Measurements from ENCODE around the gene JMJD7.

The JMJD7 gene

DNA sequence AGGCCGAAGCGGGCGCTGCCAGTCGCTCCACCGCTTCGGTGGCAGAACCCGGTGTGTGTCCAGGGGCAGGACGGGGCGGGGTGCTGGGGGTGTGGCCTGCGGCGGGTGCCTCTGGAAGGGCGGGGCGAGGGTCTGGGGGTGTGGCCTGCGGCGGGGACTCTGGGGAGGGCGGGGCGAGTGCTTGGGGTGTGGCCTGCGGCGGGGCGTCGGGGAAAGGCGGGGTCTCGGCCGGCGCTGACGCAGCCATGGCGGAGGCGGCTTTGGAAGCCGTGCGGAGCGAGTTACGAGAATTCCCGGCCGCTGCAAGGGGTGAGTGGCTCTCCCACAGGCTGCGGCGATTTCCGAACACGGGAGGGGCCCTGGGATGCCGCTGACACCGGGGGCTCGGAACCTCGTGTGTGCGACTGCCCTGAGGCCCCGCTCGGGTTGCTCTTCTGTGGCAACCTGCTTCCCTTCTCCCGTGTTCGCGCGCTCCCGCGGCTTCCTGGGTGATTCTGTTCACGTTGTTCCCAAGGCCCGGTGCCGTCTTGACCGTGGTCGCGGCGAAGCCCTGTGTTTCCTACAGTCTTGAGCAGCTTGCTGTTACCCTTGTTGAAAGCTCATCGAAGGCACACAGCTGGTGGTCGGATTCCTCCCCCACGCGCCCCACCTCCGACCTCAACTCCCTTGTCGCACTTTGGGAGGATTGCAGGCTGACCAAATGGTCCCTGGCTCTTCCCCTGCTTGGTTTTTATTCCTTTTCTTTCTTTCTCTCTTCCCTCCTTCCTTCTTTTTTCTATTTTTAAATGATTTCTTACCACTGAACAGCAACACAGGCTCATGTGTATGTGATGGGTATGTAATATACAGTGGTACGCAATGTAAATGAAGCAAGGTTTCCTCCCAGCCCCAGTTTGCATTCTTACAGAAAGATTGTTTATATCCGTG, at the start of gene JMJD7:
JMJD7 (plus strand) TSS at position 213 of the 927 bp plus-strand sequence; CDS start at position 246, 33 bp downstream.
- DNase-seq = no peak

DNA sequence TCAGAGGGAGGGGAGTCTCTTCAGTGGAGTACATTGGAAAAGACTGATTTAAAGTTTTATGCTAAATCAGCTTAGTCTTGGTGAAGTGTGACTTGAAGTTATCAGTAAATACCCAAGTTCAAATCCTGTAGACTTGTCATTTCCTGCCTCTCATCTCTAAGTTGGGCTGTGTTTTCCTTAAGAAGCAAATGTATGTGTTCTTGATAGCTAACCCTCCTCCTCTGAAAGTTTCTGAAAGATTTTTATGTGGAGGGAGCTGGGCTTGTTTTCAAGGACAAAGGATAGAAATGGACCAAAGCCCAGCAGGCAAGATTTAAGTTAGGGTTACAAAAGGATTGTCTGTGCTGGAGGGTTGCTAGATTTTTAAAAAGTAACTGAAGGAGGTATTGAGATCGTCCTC, 49.4 kb upstream of the JMJD7 start:
- DNase-seq = no peak

DNA sequence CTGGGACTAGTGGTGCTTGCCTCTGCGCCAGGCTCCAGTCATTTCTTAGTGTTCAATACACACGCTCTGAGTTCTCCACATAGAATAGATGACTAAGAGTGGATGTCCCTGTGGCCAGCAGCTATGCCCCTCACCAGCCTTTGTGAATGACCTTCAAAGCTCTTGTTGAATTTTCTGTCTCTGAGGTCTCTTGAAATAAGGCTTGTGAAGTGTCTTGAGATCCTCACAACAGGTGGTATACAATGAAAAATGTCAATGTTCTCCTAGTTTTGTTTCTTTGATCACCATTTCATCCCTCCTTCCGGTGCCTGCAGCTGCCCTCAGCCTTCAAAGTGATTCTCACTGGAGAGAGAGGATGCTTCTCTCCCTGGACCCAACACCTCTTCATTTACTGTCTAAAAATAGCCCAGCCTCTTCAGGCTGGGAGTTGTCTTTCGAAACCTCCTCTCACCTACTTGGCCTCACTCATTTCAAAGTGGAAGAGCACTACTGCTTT, 48.2 kb upstream of the JMJD7 start:
- DNase-seq = no peak

DNA sequence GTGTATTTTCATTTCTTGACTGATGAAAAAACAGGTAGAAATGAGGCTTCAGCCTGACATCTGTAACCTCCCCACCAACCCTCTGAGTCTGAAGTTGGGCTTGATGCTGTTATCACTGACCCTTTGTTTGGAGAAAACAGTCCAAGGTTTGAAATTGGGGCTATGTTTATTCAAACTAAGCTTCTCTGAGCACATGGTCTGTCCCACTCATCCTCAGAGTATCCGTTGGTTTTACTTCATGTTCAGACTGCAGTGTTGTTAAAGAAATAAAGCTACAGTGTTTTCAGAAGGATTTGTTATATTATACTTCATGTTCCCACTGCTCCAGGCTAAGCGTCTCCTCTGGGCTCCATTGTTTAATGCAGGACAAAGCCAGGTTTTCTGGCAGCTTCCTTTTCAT, 47.6 kb upstream of the JMJD7 start:
- no peak for DNase-seq

DNA sequence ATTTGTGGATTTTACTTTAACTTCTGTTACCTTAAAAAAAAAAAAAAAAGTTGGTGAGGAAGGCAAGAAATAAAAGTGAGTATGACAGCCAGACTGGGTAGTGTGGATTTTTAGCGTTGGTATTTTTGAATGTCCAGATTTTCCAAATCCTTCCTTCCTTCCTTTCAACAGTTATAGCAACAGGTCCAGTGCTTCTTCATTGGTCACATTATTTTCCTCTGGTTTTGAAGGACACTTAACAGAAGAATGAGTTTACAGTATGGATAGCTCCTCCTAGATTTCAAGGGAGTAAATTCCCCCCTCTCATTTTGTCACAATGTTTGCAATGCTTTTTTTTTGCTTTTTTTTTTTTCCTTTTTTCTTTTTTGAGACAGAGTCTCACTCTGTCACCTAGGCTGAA, 47.2 kb upstream of the JMJD7 start:
- no peak for DNase-seq

DNA sequence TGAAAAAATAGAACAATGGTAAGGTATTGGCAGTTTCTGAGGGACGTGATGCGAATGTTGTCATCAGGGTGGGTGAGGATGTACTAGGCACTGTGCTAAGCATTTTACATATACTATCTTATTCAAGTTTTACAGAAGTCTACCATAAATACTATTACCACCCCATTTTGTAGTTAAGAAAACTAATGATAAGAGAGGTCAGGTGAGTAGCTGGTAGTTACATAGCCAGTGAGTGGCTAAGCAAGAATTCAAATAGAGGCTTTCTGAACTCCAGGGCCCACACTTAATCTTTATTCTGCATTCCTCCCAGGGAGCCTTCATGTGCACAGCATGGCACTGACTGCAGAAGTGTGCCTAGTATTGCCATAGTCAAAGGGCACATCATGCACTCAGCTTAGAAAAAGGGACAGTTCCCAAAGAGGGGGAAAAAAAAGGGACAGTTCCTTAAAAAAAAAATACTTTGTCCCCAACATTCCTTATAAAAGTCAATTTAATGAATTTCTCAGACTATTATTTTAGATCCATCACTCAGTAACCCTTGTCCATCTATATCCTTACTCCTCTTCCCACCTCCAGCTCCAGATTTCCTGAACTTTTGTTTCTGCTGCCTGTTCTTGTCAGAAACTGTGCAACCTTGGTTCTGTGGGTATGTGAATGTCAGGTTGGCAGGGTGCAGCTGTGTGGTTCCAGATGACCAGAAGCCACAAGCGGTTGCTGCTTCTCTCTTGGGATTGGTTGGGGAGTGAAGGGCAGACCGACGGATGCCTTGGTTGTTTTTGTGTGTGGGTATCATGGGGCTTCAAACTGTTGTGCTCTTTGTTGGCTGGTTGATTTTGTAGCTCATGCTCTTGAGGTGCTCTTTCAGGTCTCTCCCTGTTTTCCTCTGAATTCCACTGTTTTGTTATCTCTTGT, 45.3 kb upstream of the JMJD7 start:
- no peak for DNase-seq

DNA sequence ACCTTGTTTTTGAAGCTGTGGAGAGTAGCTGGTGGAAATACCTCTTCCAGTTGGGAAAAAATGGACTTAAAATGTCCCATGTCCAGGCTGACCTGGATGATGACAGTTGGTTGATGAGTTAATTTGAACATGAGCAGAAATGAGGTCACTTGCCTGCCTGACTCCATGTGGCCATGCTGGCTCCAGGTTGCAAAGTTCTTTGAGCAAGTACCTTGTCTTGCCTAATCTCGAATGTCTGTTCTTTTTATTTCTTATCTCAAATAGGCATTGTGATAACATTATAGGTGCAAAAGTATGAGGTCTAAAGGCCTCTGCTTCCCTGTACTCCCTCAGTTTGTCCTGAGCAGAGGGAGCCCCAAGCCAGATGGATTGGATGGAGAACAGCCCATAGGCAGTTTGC, 44.6 kb upstream of the JMJD7 start:
- DNase-seq = no peak

DNA sequence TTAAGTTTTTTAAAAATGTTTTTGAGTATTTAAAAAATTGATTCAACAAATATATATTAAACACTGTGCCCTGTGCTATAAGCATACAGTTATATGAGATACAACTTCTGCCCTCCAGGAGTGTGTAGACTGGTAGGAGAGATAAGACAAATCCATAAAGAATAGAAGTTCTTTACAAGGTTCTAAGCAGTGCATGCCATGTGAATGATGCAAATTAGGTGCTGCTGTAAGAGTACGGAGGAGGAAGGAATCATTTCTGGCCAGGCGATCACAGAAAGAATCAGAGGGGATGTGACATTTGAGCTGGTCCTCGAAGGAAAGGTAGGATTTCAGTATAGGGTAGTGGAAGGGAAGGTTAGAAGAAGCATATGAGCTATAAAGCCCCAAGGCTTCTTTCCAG, 39.6 kb upstream of the JMJD7 start:
- DNase-seq = no peak

DNA sequence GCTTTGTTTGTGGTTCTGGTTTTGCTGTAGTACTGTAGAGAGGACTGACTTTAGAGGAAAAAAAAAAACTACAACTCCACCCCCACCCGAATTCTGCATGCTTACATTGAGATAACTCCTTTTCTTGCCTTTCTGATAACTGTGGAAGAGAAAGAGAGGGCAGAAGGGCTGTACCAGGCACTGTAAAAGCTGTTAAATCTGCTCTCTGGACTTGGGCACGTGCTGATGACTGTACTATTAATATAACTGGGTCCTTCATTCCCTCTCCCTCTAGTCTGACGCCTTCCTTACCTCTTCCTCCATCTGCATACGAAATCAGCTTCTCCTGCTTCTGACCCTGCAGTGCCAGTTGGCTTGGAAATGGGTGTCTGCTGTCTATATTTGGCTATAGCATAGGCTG, 38.7 kb upstream of the JMJD7 start:
- DNase-seq = no peak

DNA sequence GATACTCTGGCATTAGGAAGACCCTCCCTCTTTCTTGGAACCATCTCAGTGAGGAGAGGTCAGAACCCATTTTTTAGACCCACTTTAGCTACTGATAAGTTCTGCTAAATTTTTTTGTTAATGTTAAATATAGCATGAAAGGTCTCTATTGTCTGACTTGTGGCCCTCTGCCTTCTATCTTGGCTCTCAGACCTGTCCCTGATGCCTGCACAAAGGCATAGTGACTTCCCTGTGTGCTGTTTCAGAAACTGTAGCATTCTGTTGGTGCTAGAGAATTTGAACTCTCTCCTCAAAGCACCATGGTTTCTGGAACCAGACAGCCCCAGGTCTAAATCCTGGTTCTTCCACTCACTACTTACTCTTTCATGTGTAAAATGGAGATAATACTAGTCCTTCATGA, 38.2 kb upstream of the JMJD7 start:
- no peak for DNase-seq

DNA sequence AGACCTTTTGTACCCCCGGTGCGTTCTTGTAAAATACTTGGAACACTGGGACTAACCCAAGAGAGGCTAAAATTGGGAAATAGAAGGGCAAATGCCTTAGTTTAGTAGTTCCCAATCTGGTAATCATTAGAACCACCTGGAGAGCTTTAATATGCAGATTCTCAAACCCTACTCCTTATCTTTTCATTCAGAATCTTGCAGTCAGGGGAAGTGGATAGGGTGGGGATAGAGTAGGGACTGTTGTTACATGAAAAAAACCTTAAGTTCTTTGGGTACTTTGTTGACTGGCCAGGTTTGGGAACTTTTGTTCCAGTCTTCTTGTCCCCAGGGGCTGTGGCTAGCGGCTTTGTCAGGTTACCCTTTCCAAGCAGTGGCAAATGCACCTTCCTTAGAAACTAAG, 37.7 kb upstream of the JMJD7 start:
- DNase-seq = no peak

DNA sequence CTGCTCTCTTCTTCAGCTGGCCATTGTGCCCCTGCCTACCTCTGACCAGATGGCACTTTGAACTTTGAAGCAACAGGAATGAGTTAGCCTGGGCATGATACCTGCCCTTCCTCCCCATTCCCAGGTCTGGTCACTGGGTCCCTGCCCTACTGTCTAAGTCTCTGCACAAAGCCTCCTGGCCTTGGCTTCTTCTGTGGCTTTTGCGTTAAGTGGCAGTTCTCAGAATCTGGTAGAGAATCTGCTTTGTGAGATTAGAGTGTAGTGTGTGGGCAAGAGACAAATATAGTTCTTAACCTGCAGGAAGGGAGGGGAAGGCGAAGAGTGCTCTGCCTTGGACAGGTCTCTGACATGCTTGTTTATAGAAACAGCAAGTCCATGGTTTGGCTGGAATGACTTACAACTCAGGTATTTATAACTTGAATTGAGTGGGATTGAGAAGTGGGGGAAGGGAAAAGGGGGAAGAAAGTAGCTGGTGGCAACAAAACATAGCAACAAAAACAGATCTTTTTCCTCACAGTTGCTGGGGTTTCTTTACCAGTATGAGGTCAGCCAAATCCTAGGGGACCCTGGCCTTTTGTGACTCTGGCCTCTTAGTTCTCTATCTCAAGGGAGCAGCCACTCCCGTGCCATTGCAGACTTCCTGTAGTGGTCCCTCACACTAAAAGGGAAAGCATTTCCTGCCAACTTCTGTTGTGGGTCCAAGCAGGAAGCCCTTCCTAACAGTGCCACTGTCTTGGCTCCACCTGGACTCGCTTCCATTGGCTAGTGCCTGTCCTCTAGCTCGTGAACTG, 36.9 kb upstream of the JMJD7 start:
- no peak for DNase-seq

DNA sequence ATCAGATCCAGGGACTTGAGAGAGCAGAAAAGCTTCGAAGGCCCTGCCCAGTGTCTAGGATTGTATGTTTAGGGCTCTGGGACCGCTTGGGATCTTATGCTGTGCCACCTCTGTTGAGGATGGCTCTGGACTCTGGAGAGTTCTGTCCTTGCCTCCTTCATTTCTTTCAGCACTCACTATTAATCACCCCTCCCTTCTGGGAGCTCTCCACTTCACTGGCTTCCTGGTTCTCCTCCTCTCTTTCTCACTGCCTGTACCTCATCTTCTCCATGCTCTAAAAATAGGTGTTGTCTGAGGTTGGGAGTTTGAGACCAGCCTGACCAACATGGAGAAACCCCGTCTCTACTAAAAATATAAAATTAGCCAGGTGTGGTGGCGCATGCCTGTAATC, 36.4 kb upstream of the JMJD7 start:
- DNase-seq = no peak

DNA sequence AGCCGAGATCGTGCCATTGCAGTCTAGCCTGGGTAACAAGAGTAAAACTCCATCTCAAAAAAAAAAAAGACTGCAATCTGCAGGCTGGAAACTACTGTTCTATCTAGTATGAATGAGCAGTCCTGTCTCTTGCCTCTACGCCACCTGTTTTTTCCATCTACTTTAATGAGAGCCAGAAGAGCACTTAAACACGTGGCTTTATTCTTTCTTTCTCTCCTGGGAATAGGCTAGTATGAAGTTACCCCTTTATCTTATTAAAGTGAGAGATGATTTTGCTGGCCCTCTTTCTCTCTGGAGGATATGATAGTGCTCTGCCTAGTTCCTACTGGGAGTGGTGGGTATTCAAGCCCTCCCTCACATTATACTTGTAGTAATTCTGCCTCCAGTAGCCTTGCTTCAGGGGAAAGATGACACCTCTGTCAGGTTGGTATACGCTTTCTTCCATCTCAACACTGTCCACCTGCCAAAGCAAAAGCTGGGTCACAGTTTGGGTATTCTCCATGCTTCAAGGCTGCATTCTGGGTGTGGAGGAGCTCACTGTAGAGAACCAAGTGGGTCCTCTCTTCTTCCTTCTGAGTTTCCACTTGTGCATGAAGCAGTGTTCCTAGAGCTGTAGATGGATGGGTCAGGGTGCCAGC, 35.8 kb upstream of the JMJD7 start:
- no peak for DNase-seq

DNA sequence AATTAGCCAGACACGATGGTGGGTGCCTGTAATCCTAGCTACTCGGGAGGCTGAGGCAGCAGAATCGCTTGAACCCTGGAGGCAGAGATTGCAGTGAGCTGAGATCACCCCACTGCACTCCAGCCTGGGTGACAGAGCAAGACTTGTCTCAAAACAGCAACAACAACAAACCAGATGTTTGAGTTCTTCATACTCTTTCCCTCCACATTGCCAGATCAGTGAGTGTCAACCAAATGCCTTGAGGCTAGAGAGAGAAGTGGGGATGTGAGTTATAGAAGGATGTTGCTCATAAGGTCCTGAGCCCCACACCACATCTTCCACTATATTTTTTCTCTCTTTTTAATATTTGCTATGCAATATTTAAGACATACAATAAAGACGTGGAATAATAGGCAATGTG, 33.8 kb upstream of the JMJD7 start:
- no peak for DNase-seq

DNA sequence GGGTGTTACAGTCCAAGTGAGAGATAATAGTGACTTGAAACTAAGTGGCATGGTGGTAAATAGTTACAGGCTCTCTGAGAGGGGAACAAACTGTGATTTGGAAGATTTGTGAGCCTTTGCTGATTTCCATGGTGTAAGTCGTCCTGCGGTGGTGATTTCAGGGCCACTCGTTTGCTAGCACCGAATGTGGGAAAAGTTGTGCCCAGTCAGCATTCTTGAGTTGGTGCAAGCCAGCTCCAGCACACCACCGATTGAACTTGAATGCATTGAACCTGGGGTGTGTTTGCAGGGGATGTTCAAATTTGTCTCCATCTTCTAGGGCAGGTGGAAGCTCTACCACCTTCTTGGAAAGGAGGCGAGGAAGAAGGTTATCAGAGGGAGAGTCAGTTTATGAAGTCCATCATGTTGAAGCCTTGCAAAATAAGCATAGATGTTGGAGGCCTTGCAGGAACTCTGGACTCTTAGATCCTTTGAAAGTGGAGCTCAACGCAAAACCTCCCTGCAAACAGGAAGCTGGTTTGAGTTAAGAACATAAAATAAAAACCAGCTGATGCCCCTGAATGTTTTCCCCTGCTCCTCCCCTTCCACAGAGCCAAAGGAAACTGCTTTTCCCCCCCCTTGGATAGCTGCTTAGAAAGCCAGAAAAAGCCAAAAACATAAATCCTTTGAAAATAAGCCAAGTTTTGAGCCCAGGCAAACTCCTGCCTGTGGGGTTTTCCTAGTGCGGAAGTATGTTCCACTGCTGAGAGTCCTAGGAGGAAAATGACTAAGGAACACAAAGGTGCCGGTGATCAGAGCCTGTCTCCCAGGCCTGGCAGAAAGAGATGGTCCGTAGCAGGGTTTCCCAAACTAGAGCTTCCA, 31.7 kb upstream of the JMJD7 start:
- no peak for DNase-seq

DNA sequence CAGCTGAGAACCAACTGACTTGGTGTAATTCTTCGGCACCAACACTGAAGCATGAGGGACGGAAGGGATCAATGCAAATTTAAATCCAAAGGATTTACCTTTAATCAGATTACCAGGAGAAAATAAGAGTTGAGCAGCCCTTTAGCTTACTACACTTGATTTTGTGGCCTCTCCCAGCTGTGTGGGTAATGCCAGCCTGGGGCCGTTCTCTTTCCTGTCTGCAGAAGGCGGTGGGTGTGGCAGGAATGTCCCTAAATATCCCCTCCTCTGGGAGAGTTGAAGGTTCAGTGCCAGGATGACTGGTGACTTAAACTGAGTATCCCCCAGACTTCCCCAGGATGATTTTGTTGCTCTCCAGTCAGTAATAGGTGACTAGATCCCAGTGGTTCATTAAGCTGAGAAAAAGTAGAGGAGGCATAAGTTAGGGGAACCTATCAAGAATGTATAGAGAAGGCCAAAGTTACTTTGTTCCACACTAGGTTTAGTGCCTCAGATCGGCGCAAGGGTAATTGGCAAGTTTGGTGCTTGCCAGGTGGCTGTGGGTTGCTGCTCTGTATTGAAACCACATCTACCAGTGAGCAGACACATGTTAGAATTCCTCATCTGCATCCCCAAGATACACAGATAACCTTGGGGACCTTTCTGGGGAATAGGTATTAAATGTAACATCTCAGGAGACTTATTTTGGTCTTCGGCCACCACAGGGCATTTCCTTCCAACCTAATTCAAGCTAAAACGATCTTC, 30.5 kb upstream of the JMJD7 start:
- DNase-seq = no peak

DNA sequence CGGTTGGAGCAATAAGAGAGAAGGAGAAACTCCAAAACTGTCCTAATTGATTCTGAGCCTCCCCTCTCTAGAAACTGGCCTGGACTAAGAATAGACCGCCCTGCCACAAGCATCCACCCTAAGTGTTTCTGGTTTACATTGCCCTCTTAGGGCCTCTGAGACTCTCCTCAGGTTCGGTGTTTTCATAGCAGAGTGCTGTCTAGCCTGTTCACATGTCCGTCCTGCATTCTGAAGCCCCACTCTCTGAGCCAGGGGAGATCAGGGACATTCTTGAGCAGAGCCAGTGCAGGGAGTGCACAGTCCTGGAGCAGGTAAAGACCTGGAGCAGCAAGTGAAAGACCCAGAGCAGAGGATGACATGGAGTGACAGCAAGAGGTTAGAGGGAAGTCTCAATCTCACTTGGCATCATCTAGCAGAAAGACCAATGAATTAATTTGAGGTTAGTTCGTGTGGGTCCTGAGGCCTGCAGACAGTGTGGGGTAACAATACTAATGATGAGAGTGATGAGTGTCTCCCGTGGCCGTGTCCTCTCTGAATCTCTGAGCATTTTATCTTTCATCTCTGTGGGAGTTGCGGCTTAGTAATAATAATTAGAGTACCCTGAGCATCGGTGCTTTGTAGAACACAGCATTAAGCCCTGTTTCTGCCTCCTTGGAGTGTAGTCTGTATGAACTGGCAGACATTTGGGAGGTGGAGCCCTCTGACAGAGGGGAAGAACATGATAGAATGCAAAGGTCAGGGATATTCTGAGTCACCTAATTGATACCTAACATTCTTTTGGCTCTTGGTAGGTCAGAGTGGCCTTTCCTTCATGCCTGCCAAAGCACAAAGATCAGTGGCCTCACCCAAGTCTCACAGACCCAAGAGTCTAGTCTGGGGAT, 29.0 kb upstream of the JMJD7 start:
- no peak for DNase-seq

DNA sequence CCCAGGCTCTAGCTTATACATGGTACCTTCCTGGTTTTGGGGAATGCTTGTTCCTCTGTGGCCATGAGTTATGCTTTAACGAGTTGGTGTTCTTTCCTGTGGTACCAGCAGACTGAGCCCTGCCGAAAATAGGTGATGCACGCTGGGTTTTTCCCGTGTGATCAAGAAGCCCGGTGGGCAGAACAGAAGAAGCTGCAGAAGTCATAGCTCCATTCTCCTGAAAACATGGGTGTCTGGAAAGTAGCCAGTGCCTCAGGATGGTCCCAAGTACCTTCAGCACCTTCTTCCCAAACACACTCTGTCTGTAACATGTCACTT, 28.4 kb upstream of the JMJD7 start:
- DNase-seq = no peak

DNA sequence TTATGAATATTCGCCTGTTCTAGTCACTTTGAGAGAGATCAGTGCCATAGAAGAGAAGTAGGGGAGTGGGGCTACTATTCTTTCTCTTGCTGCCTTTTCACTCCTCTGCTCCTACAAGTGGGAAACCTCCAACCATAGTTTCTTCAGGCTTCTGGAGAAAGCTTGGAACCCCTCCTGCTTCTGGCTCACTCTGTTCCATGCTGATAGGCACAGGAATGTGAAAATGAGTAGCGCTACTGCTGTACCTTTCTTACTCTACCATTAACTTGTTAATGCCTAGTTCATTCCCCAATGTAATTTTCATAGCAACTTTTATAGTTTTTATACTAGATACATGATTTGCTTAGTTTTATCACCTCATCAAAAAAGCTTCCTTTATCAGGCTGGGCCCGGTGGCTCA, 26.7 kb upstream of the JMJD7 start:
- DNase-seq = no peak
